Bronchial epithelial cell (primary cell): Measurements from ENCODE around the gene VRK1. TPM values are rescaled to one million over a fixed set of nuclear protein-coding genes. Genes with fewer than 3 reads are reported as not detected.

Source experiments
- DNase-seq: peaks from one replicate; pipeline ENCODE4 v3.0.0-alpha.2; 2010; ENCODE audit warnings: low read depth
- FAIRE-seq: peaks from 2 replicates; lab custom pipeline; 2011; peaks lifted over from hg19 to GRCh38; lab: Jason Lieb, UNC
- H3K27me3 ChIP-seq: 2 replicates; pipeline ENCODE4 v1.5.1; 2011; ENCODE audit warnings: low read length; ENCODE audit not compliant: control insufficient read depth, insufficient read depth
- H3K36me3 ChIP-seq: 2 replicates; pipeline ENCODE4 v1.5.1; 2011; ENCODE audit warnings: low read length; ENCODE audit not compliant: control insufficient read depth, insufficient read depth
- H3K4me3 ChIP-seq: 2 replicates; pipeline ENCODE4 v1.5.1; 2011; ENCODE audit warnings: mild to moderate bottlenecking, low read depth, low read length, control low read depth
- CTCF ChIP-seq: IDR thresholded peaks from 2 replicates; pipeline ENCODE4 v1.5.1; 2011; ENCODE audit warnings: mild to moderate bottlenecking, moderate library complexity, low read length, control low read depth, inconsistent platforms; ENCODE audit not compliant: insufficient read depth, severe bottlenecking
- total RNA-seq: library from RNA; depleted of rRNA; stranded (reverse); fragments of >200 nt; gene quantifications from 2 replicates; pipeline ENCODE4 v1.2.1, GENCODE V29; 2014

VRK1 gene
- total RNA-seq, 1 donor from 2014 or later: 12.6 TPM

DNA sequence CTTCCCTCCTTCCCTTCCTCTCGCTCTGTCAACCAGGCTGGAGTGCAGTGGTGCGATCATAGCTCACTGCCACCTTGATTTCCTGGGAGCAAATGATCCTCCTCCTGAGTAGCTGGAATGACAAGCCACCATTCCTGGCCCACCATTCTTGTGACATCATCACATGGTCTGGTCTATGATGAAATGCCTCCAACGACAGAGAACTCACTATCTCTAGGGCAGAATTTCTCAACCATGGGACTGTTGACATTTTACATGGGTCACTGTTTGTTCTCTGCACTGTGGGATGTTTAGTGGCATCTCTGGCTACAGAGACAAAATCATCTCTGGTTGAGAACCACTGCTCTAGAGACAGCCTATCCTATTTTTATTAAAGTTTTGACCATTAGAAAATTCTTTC is 9.7 kb downstream of the VRK1 start:
- no peaks in the 10 kb centered on the region for H3K36me3 ChIP-seq
- no peak overlapping the region for H3K4me3 ChIP-seq
- no peaks in the 10 kb centered on the region for H3K27me3 ChIP-seq
- TF ChIP-seq CTCF: no peak
- DNase-seq (no peak), FAIRE-seq (no peak)

- FAIRE-seq (no peak), DNase-seq (no peak)
- Histone ChIP-seq H3K4me3 (no peak overlapping the region), H3K27me3 (no peaks in the 10 kb centered on the region), H3K36me3 (no peaks in the 10 kb centered on the region)
- no peak for TF ChIP-seq CTCF
These were observed 11.6 kb downstream of the VRK1 start for GRCh38 chr14:96808619-96809406.

DNA sequence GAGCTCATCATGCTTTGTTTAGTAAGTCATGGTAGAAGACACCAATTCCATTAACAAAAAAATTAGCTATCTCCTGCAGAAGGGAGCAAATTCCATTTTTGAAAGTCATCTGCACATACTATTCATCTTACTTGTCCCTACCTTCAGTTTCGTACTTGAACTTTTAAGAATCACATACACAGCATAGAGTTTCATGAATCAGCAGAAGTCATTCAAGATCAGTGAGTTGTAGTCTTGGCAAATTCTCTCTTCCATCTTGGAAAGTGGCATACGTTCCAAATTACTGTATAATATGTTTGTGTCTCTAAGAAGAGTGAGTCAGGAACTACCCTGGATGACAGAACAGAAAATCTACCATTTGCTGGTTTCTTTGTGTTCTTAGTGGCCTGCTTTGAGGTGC is 14.1 kb downstream of the VRK1 start:
- H3K27me3 ChIP-seq: no peaks in the 10 kb centered on the region
- FAIRE-seq: no peak
- H3K36me3 ChIP-seq: no peaks in the 10 kb centered on the region
- TF ChIP-seq CTCF: no peak
- H3K4me3 ChIP-seq: no peak overlapping the region
- DNase-seq: peak; percentile 85

DNA sequence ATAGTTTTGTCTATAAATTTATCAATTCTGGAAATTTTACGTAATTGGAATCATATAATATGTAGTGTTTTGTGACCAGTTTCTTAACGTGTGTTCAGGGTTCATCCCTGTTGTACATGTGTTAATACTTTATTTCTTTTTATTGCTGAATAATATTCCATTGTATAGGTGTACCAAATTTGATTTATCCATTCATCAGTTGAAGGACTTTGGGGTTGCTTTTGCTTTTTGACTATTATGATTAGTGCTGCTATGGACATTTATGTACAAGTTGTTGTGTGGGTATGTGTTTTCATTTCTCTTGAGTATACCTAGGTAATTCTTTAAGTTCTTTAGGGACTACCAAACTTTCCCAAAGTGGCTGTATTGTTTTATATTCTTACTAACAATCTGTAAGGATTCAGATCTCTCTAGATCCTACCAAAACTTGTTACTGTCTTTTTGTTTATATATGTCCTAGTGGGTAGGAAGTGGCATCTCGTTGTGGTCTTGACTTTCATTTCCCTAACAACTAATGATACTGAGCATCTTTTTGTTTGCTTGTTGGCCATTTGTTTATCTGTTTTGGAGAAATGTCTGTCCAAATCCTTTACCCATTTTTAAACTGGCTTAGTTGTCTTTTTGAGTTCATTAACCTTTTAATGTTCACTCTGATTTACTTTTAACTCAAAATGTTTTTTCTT is 14.9 kb downstream of the VRK1 start:
- DNase-seq: no peak
- Histone ChIP-seq H3K27me3 (no peaks in the 10 kb centered on the region), H3K4me3 (no peak overlapping the region), H3K36me3 (no peaks in the 10 kb centered on the region)
- FAIRE-seq: no peak
- TF ChIP-seq CTCF: no peak

- no peak overlapping the region for H3K4me3 ChIP-seq
- FAIRE-seq (no peak), DNase-seq (no peak)
- no peak for TF ChIP-seq CTCF
- H3K36me3 ChIP-seq: no peaks in the 10 kb centered on the region
- H3K27me3 ChIP-seq: no peaks in the 10 kb centered on the region
These were observed 19.1 kb downstream of the VRK1 start for GRCh38 chr14:96816281-96816680.
